Kidney (tissue), 14 donors: Measurements from ENCODE around the gene GPR143. TPM values are rescaled to one million over a fixed set of nuclear protein-coding genes. Genes with fewer than 3 reads are reported as not detected.

Experiments
- DNase-seq, 5 donors: peaks; one replicate each; pipeline ENCODE4 v3.0.0-alpha.2; 2013 to 2020
- FAIRE-seq: peaks from 2 replicates; lab custom pipeline; 2012; peaks lifted over from hg19 to GRCh38; lab: Jason Lieb, UNC
- H3K27ac ChIP-seq, 2 donors: one replicate each; pipeline ENCODE4 v1.7.0; 2013; ENCODE audit warnings: low read depth in 2 of 2, low read length in 2 of 2, inconsistent platforms in 1 of 2
- H3K27me3 ChIP-seq: one replicate; pipeline ENCODE4 v1.7.1; 2013; ENCODE audit warnings: low read length, inconsistent platforms; ENCODE audit not compliant: control insufficient read depth, insufficient read depth
- H3K36me3 ChIP-seq, 3 donors: one replicate each; pipeline versions ENCODE4 v1.7.0 to v1.7.1; 2013; ENCODE audit warnings: low read length in 3 of 3, control low read depth in 1 of 3, inconsistent platforms in 1 of 3; ENCODE audit not compliant: insufficient read depth in 3 of 3, control insufficient read depth in 2 of 3
- H3K4me1 ChIP-seq, 3 donors: one replicate each; pipeline versions ENCODE4 v1.7.0 to v1.7.1; 2013; ENCODE audit warnings: low read length in 3 of 3, inconsistent platforms in 1 of 3, low read depth in 1 of 3; ENCODE audit not compliant: control insufficient read depth in 2 of 3, insufficient read depth in 2 of 3
- H3K4me3 ChIP-seq, 3 donors: one replicate each; pipeline versions ENCODE4 v1.7.0 to v1.8.1; 2013; ENCODE audit warnings: low read length in 3 of 3, control low read depth in 1 of 3, inconsistent platforms in 1 of 3
- H3K9ac ChIP-seq, 3 donors: one replicate each; pipeline versions ENCODE4 v1.7.0 to v1.7.1; 2013; ENCODE audit warnings: low read length in 3 of 3, control low read depth in 1 of 3, inconsistent platforms in 1 of 3
- H3K9me3 ChIP-seq, 3 donors: one replicate each; pipeline versions ENCODE4 v1.7.0 to v1.7.1; 2013; ENCODE audit warnings: low read length in 3 of 3, control low read depth in 1 of 3, inconsistent platforms in 1 of 3; ENCODE audit not compliant: control insufficient read depth in 2 of 3, insufficient read depth in 1 of 3
- intact Hi-C: fragments of 100-400 bp; cut with DNase I; formaldehyde crosslinking; loops from one replicate; pipeline ENCODE4 v1.11.1; 2022
- polyA plus RNA-seq: library from polyadenylated mRNA; stranded (reverse); fragments of 350-450 nt; fragmentation: Illumina TruSeq; extraction: RNeasy Lipid Tissue Mini Kit (QIAGEN cat#74804); gene quantifications from one replicate; pipeline ENCODE4 v1.2.3, GENCODE V29; 2014; ENCODE audit warnings: low read depth, low replicate concordance; ENCODE audit not compliant: insufficient read depth
- total RNA-seq: library from RNA; stranded (reverse); fragmentation: NEBNext Ultra II Directional; extraction: Animal tissue kit (Norgen Biotek cat#: 25700); gene quantifications from one replicate; pipeline ENCODE4 v1.2.1, GENCODE V29; 2021
- TF ChIP-seq, protein P1 (sequence below): IDR thresholded peaks from 3 replicates; pipeline ENCODE4 v1.5.1; 2012; ENCODE audit warnings: mild to moderate bottlenecking, moderate library complexity, borderline replicate concordance; ENCODE audit not compliant: insufficient read depth; ENCODE audit errors: extremely low read depth
- donor health status: control.
- donor health status: control.
- donor health status: control.
- donor health status: control.
- donor health status: control.
- donor health status: DM: yes; HTN: yes; CAD: no.
- donor health status: Normal renal cell carcinoma (clear cell type).

GPR143 gene
- total and polyA plus RNA-seq, 2 donors from 2014 or later: 8.2 to 8.7 TPM

DNA sequence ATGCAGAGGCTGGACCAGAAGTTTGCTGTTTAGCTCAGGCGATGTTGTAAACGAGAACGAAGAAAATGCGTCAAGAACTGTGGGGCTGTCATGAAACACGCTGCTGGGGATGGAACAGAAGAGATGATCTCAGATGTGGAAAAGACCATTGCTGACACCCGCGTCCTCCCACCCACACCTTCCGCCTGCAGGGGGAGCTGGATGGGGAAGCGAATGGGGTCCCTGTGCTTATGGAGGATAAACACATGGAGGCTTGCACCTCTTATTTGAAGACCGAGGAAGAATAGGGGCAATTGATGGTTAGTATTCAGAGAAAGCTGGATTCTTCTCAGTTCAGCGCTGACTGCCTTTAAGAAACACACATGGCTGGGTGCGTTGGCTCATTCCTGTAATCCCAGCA, 63.9 kb downstream of the GPR143 start:
- intact Hi-C loops: no loop called here
- no peaks in the 10 kb centered on the region for H3K27me3 ChIP-seq
- no peak overlapping the region for H3K27ac ChIP-seq
- H3K9me3 ChIP-seq: peaks cover 0 to 2% (median 0%) of the 10 kb centered on the region in 3 donors
- FAIRE-seq (no peak), DNase-seq (no peak)
- H3K9ac ChIP-seq: no peak overlapping the region
- no peak overlapping the region for H3K4me3 ChIP-seq
- TF ChIP-seq, protein P1, sequence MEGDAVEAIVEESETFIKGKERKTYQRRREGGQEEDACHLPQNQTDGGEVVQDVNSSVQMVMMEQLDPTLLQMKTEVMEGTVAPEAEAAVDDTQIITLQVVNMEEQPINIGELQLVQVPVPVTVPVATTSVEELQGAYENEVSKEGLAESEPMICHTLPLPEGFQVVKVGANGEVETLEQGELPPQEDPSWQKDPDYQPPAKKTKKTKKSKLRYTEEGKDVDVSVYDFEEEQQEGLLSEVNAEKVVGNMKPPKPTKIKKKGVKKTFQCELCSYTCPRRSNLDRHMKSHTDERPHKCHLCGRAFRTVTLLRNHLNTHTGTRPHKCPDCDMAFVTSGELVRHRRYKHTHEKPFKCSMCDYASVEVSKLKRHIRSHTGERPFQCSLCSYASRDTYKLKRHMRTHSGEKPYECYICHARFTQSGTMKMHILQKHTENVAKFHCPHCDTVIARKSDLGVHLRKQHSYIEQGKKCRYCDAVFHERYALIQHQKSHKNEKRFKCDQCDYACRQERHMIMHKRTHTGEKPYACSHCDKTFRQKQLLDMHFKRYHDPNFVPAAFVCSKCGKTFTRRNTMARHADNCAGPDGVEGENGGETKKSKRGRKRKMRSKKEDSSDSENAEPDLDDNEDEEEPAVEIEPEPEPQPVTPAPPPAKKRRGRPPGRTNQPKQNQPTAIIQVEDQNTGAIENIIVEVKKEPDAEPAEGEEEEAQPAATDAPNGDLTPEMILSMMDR: no peak
- H3K4me1 ChIP-seq: no peaks in the 10 kb centered on the region
- peaks cover 0 to 7% (median 6%) of the 10 kb centered on the region in 3 donors for H3K36me3 ChIP-seq

DNA sequence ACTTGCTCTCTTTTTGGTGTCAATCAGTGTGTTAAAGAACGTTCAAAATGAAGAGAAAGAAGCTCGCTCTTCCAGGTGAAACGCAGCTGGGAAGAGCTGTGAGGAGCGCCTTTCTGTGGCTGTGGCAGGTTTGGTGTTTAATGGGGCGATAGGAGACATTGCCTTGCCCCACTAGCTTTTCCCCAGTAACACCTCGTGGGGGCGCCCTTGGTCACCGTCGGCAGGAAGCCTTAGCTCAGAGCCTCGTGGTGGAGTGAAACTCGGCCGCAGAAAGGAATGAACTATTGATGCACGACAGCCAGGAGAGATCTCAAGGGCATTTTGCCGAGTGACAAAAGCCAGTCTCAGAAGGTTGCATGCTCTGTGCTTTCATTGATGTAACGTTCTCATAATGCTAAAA, 65.1 kb downstream of the GPR143 start:
- intact Hi-C loops: no loop called here

GRCh38 chrX:9698576-9698975, 67.1 kb downstream of the GPR143 start:
- TF ChIP-seq, protein P1: no peak
- no peak overlapping the region for H3K4me3 ChIP-seq
- H3K36me3 ChIP-seq: peaks cover 0 to 12% (median 7%) of the 10 kb centered on the region in 3 donors
- H3K9me3 ChIP-seq: no peaks in the 10 kb centered on the region
- H3K9ac ChIP-seq: no peak overlapping the region
- intact Hi-C loops: no loop called here
- DNase-seq (no peak), FAIRE-seq (no peak)
- no peaks in the 10 kb centered on the region for H3K27me3 ChIP-seq
- H3K4me1 ChIP-seq: no peaks in the 10 kb centered on the region
- H3K27ac ChIP-seq: no peak overlapping the region

More for the DNA sequence above, 65.1 kb downstream of the GPR143 start:
- no peak overlapping the region for H3K4me3 ChIP-seq
- no peak overlapping the region for H3K9ac ChIP-seq
- H3K36me3 ChIP-seq: peaks cover 0 to 7% (median 6%) of the 10 kb centered on the region in 3 donors
- TF ChIP-seq, protein P1: no peak
- no peak overlapping the region for H3K27ac ChIP-seq
- H3K9me3 ChIP-seq: peaks cover 0 to 2% (median 0%) of the 10 kb centered on the region in 3 donors
- no peaks in the 10 kb centered on the region for H3K27me3 ChIP-seq
- DNase-seq (peak in 1 of 5 donors; percentile 28), FAIRE-seq (no peak)
- no peaks in the 10 kb centered on the region for H3K4me1 ChIP-seq
